Activated CD4-positive, CD25-positive, alpha-beta regulatory T cell treated with anti-CD3 and anti-CD28 coated beads, Interleukin-2, amount 50 U/mL, for 24 hours (primary cell): Measurements from ENCODE around the gene PRSS56.
"Not testable (repeated sequence)": the region's sequence is repeated elsewhere in the genome, so short reads cannot be mapped to it uniquely, and the experiment has no call there.

Experiments
- ATAC-seq, 2 donors: fragments of 150-1000 bp; cut with Tn5 transposase; one replicate each; pipeline ENCODE4 v1.10.0; 2021; ENCODE audit warnings: mild to moderate bottlenecking in 1 of 2, moderate library complexity in 1 of 2

Gene PRSS56

GRCh38 chr2:232542715-232543467 is 22.7 kb downstream of the PRSS56 start:
- ATAC-seq: no peak

GRCh38 chr2:232543491-232543890 is 23.3 kb downstream of the PRSS56 start:
- ATAC-seq: no peak

GRCh38 chr2:232543928-232544631 is 23.9 kb downstream of the PRSS56 start:
- no peak for ATAC-seq

GRCh38 chr2:232544674-232545073 is 24.5 kb downstream of the PRSS56 start:
- ATAC-seq: no peak

GRCh38 chr2:232545511-232546375 is 25.6 kb downstream of the PRSS56 start:
- no peak for ATAC-seq

- no peak for ATAC-seq
Measured at GRCh38 chr2:232547991-232548390, 27.8 kb downstream of the PRSS56 start.

GRCh38 chr2:232549655-232550353 is 29.6 kb downstream of the PRSS56 start:
- ATAC-seq: no peak

- ATAC-seq: peak; percentile 95 to 96
Measured at GRCh38 chr2:232550354-232551249, 30.4 kb downstream of the PRSS56 start, which contains the start of the genes EIF4E2 and TIGD1. Gene EIF4E2, plus strand, starts transcription at chr2:232550689. Its CDS starts 36 bp downstream, at chr2:232550725. Gene TIGD1, minus strand, starts transcription at chr2:232550557. Its CDS starts 675 bp downstream, at chr2:232549882.

- ATAC-seq: no peak
Measured at GRCh38 chr2:232551250-232551638, 31.1 kb downstream of the PRSS56 start.

GRCh38 chr2:232551776-232552175 is 31.6 kb downstream of the PRSS56 start:
- no peak for ATAC-seq

- no peak for ATAC-seq
Measured at GRCh38 chr2:232556426-232556825, 36.2 kb downstream of the PRSS56 start.

GRCh38 chr2:232562515-232563151 is 42.4 kb downstream of the PRSS56 start:
- no peak for ATAC-seq

GRCh38 chr2:232563580-232563979 is 43.4 kb downstream of the PRSS56 start:
- no peak for ATAC-seq

- ATAC-seq: no peak
Measured at GRCh38 chr2:232567721-232568120, 47.5 kb downstream of the PRSS56 start.

- no peak for ATAC-seq
Measured at GRCh38 chr2:232568161-232568560, 48.0 kb downstream of the PRSS56 start.

- no peak for ATAC-seq
Measured at GRCh38 chr2:232569541-232569940, 49.4 kb downstream of the PRSS56 start.

GRCh38 chr2:232570481-232570880 is 50.3 kb downstream of the PRSS56 start:
- not testable (repeated sequence) for ATAC-seq

GRCh38 chr2:232571026-232571474 is 50.9 kb downstream of the PRSS56 start:
- no peak for ATAC-seq

GRCh38 chr2:232573042-232573441 is 52.9 kb downstream of the PRSS56 start:
- ATAC-seq: no peak

GRCh38 chr2:232573771-232574435 is 53.7 kb downstream of the PRSS56 start:
- ATAC-seq: no peak
